Glomerular endothelial cell (primary cell): Measurements from ENCODE around the gene SCAMP4. TPM values are rescaled to one million over a fixed set of nuclear protein-coding genes. Genes with fewer than 3 reads are reported as not detected.

Experiments
- DNase-seq: peaks from one replicate; pipeline ENCODE4 v3.0.0-alpha.2; 2011; ENCODE audit warnings: low read depth, low spot score; ENCODE audit errors: extremely low read depth
- total RNA-seq: library from RNA; depleted of rRNA; stranded (reverse); fragments of >200 nt; gene quantifications from 2 replicates; pipeline ENCODE4 v1.2.3, GENCODE V29; 2015

SCAMP4 gene
- total RNA-seq, 1 donor from 2014 or later: 140 TPM

DNA sequence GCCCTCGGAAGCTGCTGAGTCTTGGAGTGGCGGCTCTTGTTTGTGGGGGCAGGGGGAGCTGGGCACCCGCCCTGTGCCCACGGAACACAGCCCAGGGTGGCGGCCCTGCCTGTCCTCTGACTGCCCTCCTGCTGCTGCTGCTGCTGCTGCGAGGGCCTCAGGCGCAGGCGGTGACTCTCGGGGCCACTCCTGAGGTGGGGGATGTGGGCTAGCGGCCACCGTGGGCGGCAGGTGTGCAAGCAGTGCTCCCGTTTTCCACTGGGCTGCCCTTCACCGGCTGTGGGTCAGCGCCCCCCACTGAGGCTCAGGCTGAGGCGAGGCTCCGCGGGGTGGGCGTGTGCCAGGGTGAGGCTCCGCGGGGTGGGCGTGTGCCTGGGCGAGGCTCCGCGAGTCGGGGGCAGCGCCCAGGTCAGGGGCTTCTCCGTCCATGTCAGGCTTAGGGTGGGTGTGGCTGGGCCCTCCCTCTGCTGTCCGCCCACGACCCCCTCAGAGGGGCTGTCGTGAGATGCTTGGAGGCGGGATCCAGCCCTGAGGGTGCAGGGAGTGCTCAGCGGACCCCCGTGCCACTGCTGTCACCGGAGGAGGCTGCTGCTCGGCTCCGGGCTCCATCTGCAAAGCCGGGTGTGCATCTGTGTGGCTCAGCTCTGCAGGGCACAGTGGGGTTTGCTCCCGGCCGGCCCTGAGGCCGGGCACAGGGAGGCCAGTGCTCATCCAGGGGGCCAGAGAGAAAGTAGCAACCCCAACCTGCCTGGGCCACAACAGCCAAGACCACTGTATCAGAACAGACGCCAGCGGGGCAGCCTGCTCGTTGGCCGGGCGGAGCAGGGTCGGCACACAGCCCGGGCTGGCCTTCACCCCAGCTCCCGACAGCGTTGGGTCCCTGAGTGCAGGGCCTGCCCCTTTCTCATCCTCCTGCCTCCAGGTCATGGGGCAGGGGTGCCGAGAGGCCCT, 50.2 kb downstream of the SCAMP4 start:
- no peak for DNase-seq

DNA sequence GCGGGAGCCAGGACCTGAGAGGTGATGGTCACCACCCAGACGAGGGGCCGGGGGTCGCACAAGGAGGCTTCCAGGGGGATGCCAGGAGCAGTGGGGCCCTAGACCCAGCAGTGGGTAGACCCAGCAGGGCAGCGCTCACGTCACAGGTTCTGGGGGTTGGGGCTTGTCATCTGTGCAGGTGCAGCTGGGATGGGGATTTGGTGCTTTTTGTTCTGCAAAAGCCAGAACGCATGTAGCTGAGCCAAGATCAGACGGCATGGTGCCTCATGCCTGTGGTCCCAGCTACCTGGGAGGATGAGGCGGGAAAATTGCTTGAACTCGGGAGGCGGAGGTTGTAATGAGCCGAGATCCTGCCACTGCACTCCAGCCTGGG, 50.9 kb downstream of the SCAMP4 start:
- DNase-seq: no peak

DNA sequence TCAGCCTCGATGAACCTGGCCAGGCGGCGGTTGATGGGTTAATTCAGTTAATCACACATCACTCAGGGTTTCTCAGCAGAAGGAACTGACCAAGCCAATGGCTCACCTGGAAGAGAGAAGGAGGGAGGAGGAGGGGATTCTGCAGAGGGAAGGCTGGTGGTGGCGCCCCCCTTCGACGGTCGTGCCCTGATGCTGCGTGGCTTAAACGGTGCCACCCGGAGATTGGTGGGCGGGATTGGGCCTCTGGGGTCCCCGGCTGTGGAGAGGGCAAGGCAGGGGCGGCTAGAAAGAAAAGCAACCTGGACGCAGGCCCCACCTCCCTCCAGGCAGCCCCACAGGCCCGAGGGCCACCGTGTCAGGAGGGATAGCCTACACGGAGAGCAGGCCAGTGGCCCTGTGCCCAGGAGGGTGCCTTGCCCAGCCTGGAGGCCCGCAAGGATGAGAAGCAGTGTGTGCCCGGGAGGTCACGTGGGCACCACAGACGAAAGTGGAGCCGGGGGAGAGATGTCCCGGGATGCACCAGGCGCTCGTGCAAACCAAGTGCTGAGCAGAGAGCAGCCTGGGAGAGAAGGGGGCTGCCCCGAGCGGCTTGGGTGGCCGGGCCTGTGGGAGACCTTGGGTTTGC, 51.8 kb downstream of the SCAMP4 start:
- no peak for DNase-seq

DNA sequence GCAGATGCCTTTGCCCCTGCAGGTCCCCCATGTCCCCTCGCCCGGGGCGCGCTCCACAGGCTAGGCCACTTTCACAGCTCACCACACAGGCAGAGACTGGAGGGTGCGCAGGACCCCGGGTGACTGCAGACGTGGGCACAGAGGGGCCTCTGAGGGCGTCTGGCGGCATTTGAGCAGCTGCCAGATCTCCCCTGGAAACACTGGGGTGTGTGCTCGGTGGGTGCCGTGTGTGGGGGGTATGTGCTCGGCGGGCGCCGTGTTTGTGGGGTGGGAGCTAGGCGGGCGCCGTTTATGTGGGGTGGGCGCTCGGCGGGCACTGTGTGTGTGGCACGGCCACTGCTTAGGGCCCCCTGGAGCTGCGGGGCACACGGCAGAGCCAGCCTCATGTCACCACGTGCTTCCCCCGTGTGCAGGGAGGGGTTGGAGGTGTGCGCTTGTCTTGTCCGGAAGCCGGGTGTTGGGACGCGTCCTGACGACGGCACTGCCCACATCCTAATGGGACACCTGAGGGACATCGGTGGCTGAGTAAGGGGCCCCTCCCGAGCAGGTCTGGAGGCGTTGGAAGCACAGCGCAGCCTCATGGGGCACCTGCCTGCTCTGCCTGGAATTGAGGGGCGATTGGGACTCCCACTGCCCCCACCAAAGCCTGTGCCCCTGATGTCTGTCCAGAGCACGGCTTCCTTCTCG, 52.5 kb downstream of the SCAMP4 start:
- DNase-seq: no peak

DNA sequence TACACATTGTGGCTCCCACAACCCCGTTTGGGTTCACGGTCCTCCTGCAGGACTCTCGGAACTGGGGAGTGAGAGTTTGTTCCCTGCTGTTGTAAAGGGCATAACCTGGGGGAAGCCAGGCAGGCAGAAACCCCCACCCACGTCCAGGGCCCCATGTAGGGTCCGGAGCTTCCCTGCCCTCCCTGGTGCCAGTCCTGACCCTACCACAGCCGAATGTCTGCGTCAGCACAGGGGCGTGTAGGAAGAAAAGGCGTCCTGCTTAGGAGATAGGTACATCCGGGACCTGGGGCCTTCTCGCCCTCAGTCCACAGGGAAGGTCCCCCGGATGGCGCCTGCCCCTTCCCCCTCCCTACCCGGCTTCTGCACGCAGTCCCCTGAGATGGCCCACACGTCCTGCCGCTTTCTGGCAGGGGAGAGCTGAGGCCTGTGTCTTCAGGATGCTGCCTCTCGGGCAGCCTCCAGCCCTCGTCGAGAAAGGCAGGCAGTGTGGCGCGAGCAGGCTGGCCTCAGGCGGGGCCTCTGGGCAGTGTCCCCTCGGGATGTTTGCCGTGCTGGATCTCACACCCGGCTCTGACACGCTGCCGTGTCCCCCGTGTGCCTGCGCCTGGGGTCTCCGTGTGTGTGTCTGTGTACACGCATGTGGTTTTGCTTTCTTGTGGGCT, 54.9 kb downstream of the SCAMP4 start:
- DNase-seq: no peak

DNA sequence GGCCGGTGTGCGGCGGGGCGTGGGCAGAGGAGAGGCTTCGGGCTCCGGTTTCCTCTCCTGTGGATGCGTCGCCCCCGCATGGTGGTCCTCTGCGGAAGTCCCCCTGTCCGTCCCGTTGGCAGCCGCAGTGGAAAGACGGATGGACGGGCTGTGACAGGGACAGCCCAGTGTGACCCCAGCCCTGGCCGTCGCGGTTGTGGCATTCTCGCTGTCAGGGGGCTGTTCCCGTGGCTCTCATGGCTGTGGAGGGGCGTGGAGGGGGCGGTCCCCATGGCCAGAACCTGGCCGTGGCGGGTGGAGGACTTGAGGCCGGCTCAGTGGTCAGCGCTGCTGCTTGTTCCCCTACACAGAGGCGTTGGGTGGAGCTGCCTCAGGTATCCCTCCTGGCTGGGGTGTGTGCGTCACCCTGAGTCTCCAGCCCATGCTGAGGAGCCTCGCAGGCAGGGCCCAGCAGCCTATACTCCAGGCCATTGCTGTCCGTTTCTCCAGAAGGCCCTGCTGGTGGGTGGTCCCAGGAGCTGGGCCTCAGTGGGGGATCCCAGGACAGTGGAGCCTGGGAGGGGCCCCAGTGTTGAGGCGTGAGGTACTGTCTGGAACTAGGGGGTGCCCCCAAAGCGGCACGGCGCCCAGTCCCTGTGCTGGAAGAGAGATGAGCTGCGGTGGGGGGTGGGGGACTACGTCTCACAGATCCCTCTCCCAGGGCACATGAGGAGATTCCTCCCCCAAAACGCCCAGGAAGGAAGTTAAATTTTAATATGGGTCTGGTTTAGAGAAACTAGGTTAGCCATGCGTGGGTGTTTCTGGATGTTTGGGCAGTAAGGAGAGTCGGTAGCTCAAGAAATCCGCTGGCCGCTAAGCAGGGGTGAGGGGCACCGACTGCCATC, 56.0 kb downstream of the SCAMP4 start:
- no peak for DNase-seq

DNA sequence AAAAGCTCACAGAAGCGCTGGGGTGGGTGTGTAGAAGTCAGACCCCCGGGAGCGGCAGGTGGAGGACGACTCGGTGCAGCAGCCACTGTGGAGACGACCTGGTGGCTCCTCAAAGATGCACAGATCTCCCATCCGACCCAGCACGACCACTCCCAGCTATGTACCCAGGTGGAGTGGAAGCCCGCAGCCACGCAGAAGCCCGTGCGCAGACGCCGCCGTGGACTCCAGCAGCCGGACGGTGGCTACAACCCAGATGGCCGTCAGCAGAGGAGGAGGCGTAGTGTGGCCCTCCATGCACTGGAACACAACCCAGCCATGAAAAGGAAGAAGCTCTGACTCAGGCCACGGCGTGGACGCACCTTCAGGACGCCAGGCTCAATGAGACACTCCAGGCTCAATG, 57.5 kb downstream of the SCAMP4 start:
- DNase-seq: no peak

DNA sequence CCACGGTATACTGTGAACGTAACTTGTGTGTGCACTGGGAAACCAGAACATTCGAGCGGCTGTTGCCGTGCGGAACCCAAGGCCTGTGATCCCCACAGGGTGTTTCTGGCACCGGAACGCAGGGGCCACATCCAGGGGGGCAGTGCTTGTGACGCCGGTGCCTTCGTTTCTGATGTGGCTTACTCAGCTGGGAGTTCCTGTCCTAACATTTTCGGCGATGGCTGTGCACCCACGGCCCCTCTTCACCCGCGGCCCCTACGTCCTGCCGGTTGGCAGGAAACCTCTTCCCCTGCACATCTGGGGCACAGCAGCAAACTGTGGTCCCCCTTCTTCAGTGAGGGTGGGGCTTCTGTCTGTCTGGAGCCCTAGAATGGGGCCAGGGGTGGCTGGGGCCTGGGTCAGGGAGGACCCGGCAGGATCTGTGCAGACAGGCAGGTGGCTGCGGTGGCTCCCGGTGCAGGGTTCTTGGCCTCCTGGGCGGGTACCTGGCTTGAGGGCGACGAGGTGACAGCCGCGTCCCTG, 61.9 kb downstream of the SCAMP4 start:
- DNase-seq: no peak

DNA sequence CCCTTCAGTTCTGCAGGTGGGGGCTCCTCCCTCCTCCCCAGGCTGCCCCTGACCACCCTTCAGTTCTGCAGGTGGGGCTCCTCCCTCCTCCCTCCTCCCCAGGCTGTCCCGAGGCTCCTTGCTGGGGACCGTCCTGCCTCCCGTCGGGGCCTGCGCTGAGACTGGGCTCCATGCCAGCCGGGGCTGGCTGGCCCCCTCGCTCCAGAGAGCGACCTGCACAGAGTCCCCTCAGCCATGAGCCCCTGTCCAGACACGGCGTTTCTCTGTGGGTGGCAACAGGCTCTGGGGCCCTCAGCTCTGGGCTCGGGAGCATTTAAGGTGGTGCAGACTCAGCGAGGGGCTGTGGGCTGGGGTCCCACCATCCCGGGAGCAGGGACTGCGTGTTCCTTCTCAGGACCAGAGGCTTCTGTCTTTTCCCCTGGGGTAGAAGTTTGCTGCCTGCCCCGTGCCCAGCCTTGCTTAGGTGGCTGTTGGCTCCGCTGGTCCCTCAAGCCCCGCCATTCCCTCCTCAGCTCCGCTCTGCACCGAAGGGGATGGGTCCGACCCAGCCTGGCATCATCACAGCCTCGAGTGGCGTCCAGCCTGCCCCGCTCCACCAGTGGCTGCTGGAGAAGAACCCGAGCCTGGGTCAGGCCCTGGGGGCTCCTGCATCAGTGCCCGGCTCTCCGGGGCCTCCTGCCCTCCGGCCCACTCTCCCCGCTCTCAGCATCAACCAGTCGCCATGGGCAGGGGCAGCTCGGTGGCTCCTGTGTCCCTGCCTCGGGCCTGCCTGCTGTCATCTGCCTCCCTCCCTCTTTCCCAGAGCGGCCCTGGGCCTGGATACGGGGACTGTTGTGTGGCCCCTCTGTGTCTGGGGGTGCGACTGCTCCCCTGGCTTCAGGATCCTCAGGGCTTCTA, 63.3 kb downstream of the SCAMP4 start:
- DNase-seq: no peak

DNA sequence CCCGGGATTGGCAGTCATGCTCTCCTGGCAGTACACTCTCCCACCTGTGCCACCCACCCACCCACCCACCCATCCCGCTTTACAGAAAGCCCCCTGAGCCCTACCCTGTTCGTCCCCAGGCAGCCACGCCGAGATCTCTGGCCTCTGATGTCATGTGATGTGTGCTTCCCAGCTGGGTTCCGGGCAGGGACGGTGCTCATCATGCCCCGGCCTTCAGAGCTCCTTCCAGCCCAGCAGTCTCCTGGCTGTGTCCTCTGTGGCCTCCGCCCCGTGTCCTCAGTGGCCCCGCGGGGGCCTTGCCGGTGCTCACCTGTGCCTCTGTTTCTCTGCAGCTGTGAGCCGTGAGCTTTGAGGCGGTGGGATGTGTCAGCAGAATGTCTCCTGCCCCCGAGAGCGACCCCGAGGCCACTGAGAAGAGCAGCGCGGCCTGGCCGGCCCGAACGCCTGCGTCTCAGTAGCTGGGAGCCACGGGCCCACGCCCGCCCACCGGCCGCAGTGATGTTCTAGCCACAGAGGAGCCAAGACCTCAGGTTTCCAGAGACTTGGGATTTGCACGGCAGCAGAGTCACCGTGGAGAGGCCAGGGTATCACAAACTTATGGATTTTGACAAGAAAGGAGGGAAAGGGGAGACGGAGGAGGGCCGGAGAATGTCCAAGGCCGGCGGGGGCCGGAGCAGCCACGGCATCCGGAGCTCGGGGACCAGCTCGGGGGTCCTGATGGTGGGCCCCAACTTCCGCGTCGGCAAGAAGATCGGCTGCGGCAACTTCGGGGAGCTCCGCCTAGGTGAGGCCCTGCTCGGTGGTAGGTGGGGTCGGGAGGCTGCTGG, 64.2 kb downstream of the SCAMP4 start:
- DNase-seq: no peak

DNA sequence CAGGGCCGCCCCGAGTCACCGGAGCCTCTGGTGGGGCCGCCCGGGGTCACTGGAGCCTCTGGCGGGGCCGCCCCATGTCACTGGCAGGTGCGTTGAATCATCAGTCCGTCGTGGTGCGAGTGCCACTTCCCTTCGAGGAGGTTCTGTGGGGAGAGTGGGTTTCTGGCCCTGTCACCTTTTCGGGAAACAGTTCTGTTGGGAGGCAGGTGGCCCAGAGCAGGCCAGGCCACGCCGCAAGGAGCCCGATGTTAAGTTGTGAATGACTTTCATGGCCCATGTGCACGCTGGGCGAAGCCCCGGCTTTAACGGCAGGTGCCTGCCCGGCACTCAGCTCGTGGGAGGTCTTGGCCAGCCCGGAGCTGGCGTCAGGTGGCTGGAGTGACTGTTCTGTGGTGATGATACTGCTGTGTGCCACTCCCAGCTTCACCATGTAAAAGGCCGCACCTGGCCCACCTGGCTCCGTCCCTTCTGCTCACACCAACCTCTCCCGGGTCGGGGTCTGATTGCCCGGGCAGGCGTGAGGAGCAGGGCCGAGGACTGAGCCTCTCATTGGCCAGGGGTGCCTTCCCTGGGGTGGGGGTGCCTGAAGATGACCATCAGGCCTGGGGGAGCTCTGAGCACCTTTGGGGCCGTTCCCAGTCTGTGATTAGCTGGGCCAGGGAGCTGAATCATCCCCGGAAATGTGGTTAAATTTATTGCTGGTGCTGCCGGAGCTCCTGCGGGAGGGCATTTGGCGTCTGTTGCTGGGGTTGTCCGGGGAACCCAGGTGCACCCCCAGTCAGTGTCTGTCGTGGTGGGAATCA, 65.0 kb downstream of the SCAMP4 start:
- no peak for DNase-seq

DNA sequence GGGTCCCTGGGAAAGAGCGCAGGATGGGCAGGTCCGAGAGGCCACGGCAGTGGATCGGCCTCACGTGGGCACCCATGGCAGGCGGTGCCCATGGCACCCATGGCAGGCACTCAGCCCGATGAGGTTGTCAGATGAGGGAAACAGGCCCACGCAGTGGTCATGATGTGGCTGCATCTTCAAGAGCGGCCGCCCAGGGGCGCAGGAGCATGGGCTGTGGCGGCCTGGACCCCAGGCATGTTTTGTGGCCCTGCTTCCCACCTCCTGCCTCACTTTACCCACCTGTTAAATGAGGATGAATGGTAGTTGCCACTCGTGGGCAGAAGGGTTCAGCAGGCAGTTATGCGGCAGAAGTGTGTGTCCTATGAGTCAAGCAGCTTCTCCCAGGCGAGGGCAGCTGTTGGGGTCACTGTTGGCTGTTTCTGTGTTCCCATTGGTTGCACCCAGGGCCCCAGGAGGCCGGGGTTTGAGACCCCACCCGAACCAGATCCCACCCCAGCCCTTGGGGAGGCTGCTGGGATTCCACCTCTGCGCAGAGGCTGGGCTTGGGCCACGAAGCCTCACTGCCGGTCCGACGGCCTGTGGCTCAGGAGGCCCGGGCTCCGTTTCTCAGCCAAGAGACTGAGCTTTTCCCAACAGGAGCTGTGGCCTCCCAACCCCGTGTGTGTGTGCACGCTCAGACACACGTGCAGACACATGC, 65.8 kb downstream of the SCAMP4 start:
- no peak for DNase-seq

DNA sequence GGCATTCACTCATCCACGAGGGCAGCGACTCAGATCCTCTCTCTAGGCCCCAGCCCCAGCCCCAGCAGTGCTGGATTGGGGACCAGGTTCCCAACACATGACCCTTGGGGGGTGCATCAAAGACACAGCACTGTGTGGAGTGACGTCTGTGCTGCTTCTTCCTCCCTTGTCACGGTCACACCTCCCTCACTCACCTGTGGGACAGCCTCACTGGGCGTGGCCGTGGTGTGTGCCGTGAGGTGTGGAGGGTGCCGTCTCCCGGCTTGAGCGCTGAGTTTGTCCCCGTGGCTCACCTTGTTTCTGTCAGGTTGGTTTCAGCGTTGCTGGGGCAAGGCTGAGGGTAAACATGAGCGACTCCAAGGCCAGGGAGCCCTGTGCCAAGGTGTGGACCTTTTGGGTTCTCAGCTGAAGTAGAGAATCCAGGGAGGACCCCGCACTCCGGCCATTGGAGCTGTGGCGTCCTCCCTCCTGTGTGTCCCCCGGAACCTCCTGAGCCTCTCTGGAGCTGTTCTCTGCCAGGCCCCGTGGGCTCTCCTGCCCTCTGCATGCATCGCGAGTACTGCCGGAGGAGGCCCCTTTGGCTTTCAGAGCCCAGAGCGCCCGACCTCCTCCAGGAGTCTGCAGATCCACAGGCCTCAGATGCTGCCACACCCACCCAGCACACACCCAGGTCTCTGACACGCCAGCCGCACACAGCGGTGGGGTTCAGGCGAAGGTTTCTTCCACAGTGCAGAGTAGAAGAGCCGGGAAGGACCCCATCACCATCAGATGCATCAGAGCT, 69.4 kb downstream of the SCAMP4 start:
- DNase-seq: no peak

DNA sequence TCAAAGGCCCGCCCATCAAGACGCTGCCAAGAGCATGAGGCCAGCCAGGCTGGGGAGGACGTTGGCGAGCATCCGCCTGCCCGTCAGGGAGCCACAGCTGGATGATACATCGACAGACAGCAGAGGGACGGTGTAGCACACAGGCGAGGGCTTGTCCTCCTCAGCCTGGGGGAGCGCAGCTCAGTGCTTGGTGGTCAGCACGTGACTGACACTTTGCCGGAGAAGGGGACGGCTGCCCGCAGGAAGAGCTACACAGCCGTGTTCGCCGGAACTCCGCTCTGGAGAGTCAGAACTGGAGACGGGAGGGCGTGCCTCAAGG, 69.9 kb downstream of the SCAMP4 start:
- no peak for DNase-seq
